Activated CD4-positive, alpha-beta memory T cell treated with anti-CD3 and anti-CD28 coated beads for 36 hours (primary cell): ENCODE measurements around the gene CLIP4. TPM values are rescaled to one million over a fixed set of nuclear protein-coding genes. Genes with fewer than 3 reads are reported as not detected.

Experiments used
- CTCF ChIA-PET: fragments of 350-600 bp; sonication (Branson Sonifier 250); formaldehyde crosslinking; loops from one replicate; lab custom pipeline; 2021; ENCODE audit warnings: antibody characterized with exemption, inconsistent platforms; lab: Charles Lee
- POLR2A ChIA-PET: fragments of 350-600 bp; sonication (Branson Sonifier 250); formaldehyde crosslinking; loops from one replicate; lab custom pipeline; 2021; ENCODE audit warnings: antibody characterized with exemption; lab: Charles Lee
- DNase-seq: peaks from one replicate; pipeline ENCODE4 v3.0.0-alpha.2; 2020
- H3K27ac Mint-ChIP-seq: one replicate; pipeline ENCODE4 v1.8.0; 2021; ENCODE audit warnings: mixed read lengths
- H3K27me3 Mint-ChIP-seq: one replicate; pipeline ENCODE4 v1.8.0; 2021; ENCODE audit warnings: mixed read lengths
- H3K36me3 Mint-ChIP-seq: one replicate; pipeline ENCODE4 v1.8.0; 2021; ENCODE audit warnings: mixed read lengths
- H3K4me1 Mint-ChIP-seq: one replicate; pipeline ENCODE4 v1.8.0; 2021; ENCODE audit warnings: low read depth, mixed read lengths
- H3K4me3 Mint-ChIP-seq: one replicate; pipeline ENCODE4 v1.8.0; 2021; ENCODE audit warnings: mild to moderate bottlenecking, mixed read lengths
- H3K9me3 Mint-ChIP-seq: one replicate; pipeline ENCODE4 v1.8.0; 2021; ENCODE audit warnings: mixed read lengths
- intact Hi-C: fragments of 100-400 bp; cut with micrococcal nuclease; formaldehyde crosslinking; loops from one replicate; pipeline ENCODE4 v1.15.1; 2023
- total RNA-seq, 2 experiments: library from RNA; stranded (reverse); gene quantifications; one replicate each; pipeline ENCODE4 v1.2.3, GENCODE V29; 2021

Gene CLIP4
- total RNA-seq, 2 experiments from 2014 or later = 26.5 to 27.9 TPM

DNA sequence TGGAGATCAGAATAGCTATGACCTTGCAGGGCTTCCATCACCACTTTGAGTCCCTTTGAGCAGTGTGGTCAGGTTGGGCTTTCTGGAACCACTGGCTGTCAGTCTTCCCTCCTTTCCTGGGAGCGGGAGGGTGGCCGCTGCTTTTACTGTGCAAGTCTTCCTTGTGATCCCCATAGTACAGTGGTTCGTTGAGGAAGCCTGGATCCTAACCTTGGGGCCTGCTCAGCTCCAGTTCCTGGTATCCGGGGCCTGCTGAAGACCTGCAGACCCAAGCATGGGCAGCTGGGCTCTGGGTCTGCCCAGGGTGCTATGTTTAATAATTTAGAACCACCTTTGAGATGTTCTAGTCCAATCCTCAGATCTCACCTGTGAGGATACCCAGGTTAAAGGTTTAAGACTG is 104.2 kb downstream of the CLIP4 start:
- H3K9me3 Mint-ChIP-seq = no peaks in the 10 kb centered on the region
- H3K4me1 Mint-ChIP-seq = no peaks in the 10 kb centered on the region
- no peaks in the 10 kb centered on the region for H3K36me3 Mint-ChIP-seq
- no peak overlapping the region for H3K4me3 Mint-ChIP-seq
- CTCF ChIA-PET = no interaction called here
- DNase-seq = no peak
- intact Hi-C loops = no loop called here
- peaks cover under 1% of the 10 kb centered on the region for H3K27me3 Mint-ChIP-seq
- H3K27ac Mint-ChIP-seq = no peak overlapping the region
- POLR2A ChIA-PET = no interaction called here

- Mint-ChIP-seq H3K27me3 (peaks cover 5% of the 10 kb centered on the region), H3K9me3 (no peaks in the 10 kb centered on the region), H3K36me3 (no peaks in the 10 kb centered on the region), H3K27ac (no peak overlapping the region), H3K4me1 (no peaks in the 10 kb centered on the region), H3K4me3 (no peak overlapping the region)
- no peak for DNase-seq
- POLR2A ChIA-PET = no interaction called here
- intact Hi-C loops = loop anchor here (10.0 kb wide), 1 partner anchor 854 kb away; no protein-coding TSS in a partner anchor
- CTCF ChIA-PET = no interaction called here
These were observed 105.5 kb downstream of the CLIP4 start for GRCh38 chr2:29220506-29221270.

GRCh38 chr2:29222381-29223179 is 107.4 kb downstream of the CLIP4 start:
- DNase-seq = no peak
- H3K36me3 Mint-ChIP-seq = no peaks in the 10 kb centered on the region
- no peak overlapping the region for H3K27ac Mint-ChIP-seq
- CTCF ChIA-PET = no interaction called here
- H3K4me3 Mint-ChIP-seq = no peak overlapping the region
- POLR2A ChIA-PET = no interaction called here
- no peaks in the 10 kb centered on the region for H3K9me3 Mint-ChIP-seq
- peaks cover 8% of the 10 kb centered on the region for H3K27me3 Mint-ChIP-seq
- intact Hi-C loops = loop anchor here (10.0 kb wide), 1 partner anchor 852 kb away; no protein-coding TSS in a partner anchor
- H3K4me1 Mint-ChIP-seq = no peaks in the 10 kb centered on the region

- Mint-ChIP-seq H3K27ac (no peak overlapping the region), H3K27me3 (peaks cover 8% of the 10 kb centered on the region), H3K4me1 (no peaks in the 10 kb centered on the region), H3K4me3 (no peak overlapping the region), H3K36me3 (no peaks in the 10 kb centered on the region), H3K9me3 (no peaks in the 10 kb centered on the region)
- DNase-seq = no peak
- intact Hi-C loops = loop anchor here (10.0 kb wide), 1 partner anchor 852 kb away; no protein-coding TSS in a partner anchor
- ChIA-PET POLR2A (no interaction called here), CTCF (no interaction called here)
These were observed 108.0 kb downstream of the CLIP4 start for GRCh38 chr2:29223257-29223656.

DNA sequence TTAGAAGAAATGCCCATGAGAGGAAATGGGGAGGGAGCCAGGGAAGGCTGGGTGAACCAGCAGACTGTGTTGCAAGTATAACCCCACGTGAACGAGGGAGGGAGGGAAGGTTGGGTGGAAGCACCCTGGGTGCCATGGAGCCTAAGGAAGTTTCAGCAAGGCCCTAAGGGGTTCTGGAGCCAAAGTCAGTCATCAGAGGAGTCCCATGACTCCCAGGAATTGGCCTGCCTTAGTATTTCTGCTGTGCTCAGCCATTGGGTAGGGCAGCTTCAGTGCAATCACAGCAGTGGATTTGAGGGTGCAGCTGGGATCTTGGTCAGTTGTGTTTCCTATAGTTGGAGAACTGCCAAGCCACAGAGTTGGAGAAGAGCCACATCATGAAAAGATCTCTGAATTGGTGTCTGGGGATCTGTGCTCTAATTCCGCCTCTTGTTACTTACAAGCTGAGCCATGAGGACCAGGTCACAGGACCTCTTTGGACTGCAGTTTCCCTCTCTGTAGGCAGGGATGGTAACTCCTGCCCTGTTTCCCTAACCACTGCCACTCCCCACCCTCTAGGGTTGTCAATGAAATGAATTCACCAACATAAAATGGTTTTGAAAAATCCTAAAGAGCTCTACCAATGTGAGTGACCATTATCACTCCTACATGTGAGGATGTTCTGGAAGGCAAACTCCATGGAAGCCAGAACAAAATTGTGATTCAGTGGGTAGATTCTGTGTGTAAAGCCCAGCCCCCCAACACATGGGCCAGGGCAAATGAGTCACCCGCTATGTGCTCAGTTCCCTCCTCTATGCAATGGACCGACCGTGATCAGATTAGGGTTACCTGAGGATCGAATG is 108.9 kb downstream of the CLIP4 start:
- POLR2A ChIA-PET = no interaction called here

DNA sequence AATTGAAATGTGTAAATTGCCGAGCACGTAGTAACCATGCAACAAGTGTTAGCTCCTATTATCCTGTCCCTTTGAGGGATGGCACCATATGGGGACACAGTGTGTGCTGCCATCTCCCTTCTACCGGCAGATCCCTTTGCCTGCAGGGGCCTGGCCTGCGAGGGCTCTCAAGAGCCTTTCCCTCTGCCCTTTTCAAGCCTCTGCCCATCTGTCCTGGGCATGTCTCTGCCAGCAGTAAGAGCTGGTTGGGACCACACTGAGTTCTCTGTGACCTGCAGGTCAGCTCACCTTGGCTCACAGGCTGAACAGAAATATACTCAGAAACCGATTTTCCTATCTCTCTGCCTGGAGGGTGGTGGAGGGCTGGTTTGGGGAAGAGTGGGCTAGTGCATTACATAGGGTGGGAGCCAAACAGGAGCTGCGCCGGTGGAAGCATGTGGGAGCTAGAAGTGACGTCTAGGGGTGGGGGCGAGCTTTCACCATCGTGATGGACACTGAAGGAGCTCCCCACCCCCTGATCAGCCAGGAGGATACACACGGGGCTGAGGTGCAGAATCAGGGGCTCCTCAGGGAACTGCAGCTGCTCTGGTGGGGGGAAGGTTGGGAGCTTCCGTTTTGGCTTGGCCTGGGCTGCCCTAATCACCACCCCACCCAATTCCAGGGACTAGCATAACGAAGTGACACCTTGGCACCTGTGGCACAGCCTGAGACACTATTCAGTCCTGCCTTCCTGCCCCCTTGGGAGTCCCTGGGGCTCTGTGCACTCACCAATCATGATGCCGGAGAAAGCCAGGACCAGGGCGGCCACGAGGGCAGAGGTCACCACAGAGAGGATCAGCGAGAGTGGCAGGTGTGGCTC is 109.7 kb downstream of the CLIP4 start:
- Mint-ChIP-seq H3K27ac (no peak overlapping the region), H3K9me3 (no peaks in the 10 kb centered on the region), H3K27me3 (peaks cover 11% of the 10 kb centered on the region), H3K36me3 (no peaks in the 10 kb centered on the region), H3K4me1 (no peaks in the 10 kb centered on the region), H3K4me3 (no peak overlapping the region)
- intact Hi-C loops = loop anchor here (10.0 kb wide), 1 partner anchor 850 kb away; no protein-coding TSS in a partner anchor
- ChIA-PET CTCF (no interaction called here), POLR2A (no interaction called here)
- DNase-seq = no peak

More for the DNA sequence above, 108.9 kb downstream of the CLIP4 start:
- Mint-ChIP-seq H3K27ac (no peak overlapping the region), H3K27me3 (peaks cover 11% of the 10 kb centered on the region), H3K4me3 (no peak overlapping the region), H3K4me1 (no peaks in the 10 kb centered on the region), H3K36me3 (no peaks in the 10 kb centered on the region), H3K9me3 (no peaks in the 10 kb centered on the region)
- CTCF ChIA-PET = no interaction called here
- DNase-seq = no peak
- intact Hi-C loops = loop anchor here (10.0 kb wide), 1 partner anchor 851 kb away; no protein-coding TSS in a partner anchor

GRCh38 chr2:29225814-29226213 is 110.6 kb downstream of the CLIP4 start:
- ChIA-PET POLR2A (no interaction called here), CTCF (no interaction called here)

GRCh38 chr2:29226375-29226774 is 111.2 kb downstream of the CLIP4 start:
- no peaks in the 10 kb centered on the region for H3K4me1 Mint-ChIP-seq
- intact Hi-C loops = loop anchor here (10.0 kb wide), 1 partner anchor 848 kb away; no protein-coding TSS in a partner anchor

More at GRCh38 chr2:29225814-29226213, 110.6 kb downstream of the CLIP4 start:
- Mint-ChIP-seq H3K9me3 (no peaks in the 10 kb centered on the region), H3K4me1 (no peaks in the 10 kb centered on the region), H3K36me3 (no peaks in the 10 kb centered on the region), H3K27ac (no peak overlapping the region), H3K4me3 (no peak overlapping the region), H3K27me3 (peaks cover 11% of the 10 kb centered on the region)
- DNase-seq = no peak
- intact Hi-C loops = loop anchor here (10.0 kb wide), 1 partner anchor 849 kb away; no protein-coding TSS in a partner anchor

DNA sequence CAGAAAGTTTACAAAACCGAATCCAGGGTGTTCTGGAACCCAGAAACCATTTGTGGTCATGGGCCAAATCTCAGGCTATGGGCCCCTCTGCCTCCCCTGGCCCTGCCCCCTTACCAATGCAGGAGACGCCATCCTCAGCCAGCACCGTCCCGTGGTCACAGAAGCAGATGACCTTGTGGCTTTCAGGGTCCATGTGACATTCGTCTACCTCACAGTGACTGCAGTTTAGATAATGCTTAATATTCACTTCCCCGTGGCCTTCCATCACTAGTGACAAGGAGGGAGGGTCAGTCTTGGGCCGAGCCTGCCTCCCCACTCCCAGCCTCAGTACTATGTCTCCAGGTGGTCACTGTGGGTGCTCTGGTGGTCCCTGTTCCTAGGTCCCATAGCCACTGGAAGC is 111.6 kb downstream of the CLIP4 start:
- Mint-ChIP-seq H3K27ac (no peak overlapping the region), H3K4me1 (no peaks in the 10 kb centered on the region), H3K36me3 (no peaks in the 10 kb centered on the region), H3K9me3 (no peaks in the 10 kb centered on the region), H3K27me3 (peaks cover 11% of the 10 kb centered on the region), H3K4me3 (no peak overlapping the region)
- ChIA-PET POLR2A (no interaction called here), CTCF (no interaction called here)
- intact Hi-C loops = loop anchor here (10.0 kb wide), 1 partner anchor 848 kb away; no protein-coding TSS in a partner anchor
- DNase-seq = no peak

More at GRCh38 chr2:29226375-29226774, 111.2 kb downstream of the CLIP4 start:
- CTCF ChIA-PET = no interaction called here
- DNase-seq = no peak
- no peak overlapping the region for H3K4me3 Mint-ChIP-seq
- peaks cover 11% of the 10 kb centered on the region for H3K27me3 Mint-ChIP-seq
- no peak overlapping the region for H3K27ac Mint-ChIP-seq
- H3K9me3 Mint-ChIP-seq = no peaks in the 10 kb centered on the region
- POLR2A ChIA-PET = no interaction called here
- no peaks in the 10 kb centered on the region for H3K36me3 Mint-ChIP-seq

DNA sequence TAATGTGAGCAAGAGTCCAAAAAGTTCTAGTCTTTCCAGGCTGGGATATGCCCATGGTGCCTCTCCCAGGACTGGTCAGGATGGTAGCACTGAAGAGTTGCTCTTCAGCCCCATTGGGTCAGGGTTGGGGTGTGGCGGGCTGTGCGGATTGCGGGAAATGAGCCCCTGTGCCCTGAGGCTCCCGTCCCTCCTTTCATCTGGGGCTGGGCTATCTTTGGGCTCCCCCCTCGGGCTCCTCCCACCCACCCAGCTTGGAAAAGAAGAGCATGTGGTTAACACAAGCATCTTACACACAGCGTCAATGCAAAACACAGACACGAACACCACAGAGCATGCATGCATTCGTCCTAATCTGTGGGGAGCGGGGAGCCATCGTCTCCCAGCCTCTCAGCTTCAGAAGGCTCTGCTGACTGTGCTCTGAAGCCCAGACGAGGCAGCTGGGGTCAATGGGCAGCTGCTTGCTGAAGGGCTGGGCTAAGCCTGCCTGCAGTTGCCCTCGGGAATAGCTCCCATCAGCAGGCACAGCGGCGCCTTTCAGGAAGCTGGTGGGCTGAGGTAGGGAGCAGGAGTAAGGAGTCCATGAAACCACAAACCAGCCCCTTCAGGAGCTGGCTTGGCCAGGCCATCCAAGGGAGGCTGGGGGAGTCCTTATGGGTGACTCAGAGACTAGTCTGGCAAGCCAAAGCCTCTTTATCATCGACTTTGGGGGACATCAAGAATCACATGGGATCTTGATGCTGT is 112.9 kb downstream of the CLIP4 start:
- no peaks in the 10 kb centered on the region for H3K36me3 Mint-ChIP-seq
- CTCF ChIA-PET = no interaction called here
- DNase-seq = no peak
- peaks cover 11% of the 10 kb centered on the region for H3K27me3 Mint-ChIP-seq
- intact Hi-C loops = loop anchor here (10.0 kb wide), 1 partner anchor 847 kb away; no protein-coding TSS in a partner anchor
- no peak overlapping the region for H3K27ac Mint-ChIP-seq
- H3K4me1 Mint-ChIP-seq = no peaks in the 10 kb centered on the region
- POLR2A ChIA-PET = no interaction called here
- no peak overlapping the region for H3K4me3 Mint-ChIP-seq
- H3K9me3 Mint-ChIP-seq = no peaks in the 10 kb centered on the region
